Gastrocnemius medialis (tissue), 4 donors: ENCODE results near the gene REST. TPM values are rescaled to one million over a fixed set of nuclear protein-coding genes. Genes with fewer than 3 reads are reported as not detected.

ENCODE experiments used
- ATAC-seq, 2 donors: fragments of 150-250 bp; one replicate each; pipeline ENCODE4 v1.9.1; 2016
- DNase-seq, 2 donors: peaks; one replicate each; pipeline ENCODE4 v3.0.0-alpha.2; 2019
- H3K27ac ChIP-seq, 4 donors: fragments of 200-600 bp; sonication (generic); 1 replicate in 1 of 4; 2 replicates in 3 of 4; pipeline ENCODE4 v1.5.1; 2016 to 2018; ENCODE audit warnings: mild to moderate bottlenecking in 2 of 4, moderate library complexity in 1 of 4
- H3K27me3 ChIP-seq, 3 donors: fragments of 200-600 bp; sonication (generic) in 2 of 3; 1 replicate in 1 of 3; 2 replicates in 2 of 3; pipeline versions ENCODE4 v1.5.1 to v1.6.0; 2016 to 2019; ENCODE audit warnings: mild to moderate bottlenecking in 1 of 3, moderate library complexity in 1 of 3
- H3K36me3 ChIP-seq, 2 donors: fragments of 200-600 bp; sonication (generic) in 1 of 2; one replicate each; pipeline ENCODE4 v1.5.1; 2017 to 2018
- H3K4me1 ChIP-seq, 2 donors: fragments of 200-600 bp; sonication (generic) in 1 of 2; one replicate each; pipeline ENCODE4 v1.5.1; 2016 to 2017; ENCODE audit warnings: mild to moderate bottlenecking in 2 of 2
- H3K4me3 ChIP-seq, 4 donors: fragments of 200-600 bp; sonication (generic) in 3 of 4; 1 replicate in 1 of 4; 2 replicates in 3 of 4; pipeline ENCODE4 v1.5.1; 2016 to 2019; ENCODE audit warnings: mild to moderate bottlenecking in 2 of 4
- H3K9me3 ChIP-seq, 3 donors: fragments of 200-600 bp; sonication (generic) in 2 of 3; 1 replicate in 1 of 3; 2 replicates in 2 of 3; pipeline ENCODE4 v1.5.1; 2016 to 2019
- POLR2A ChIP-seq, 2 donors: fragments of 450-650 bp; IDR thresholded peaks; one replicate each; pipeline ENCODE4 v1.6.1; 2017; ENCODE audit warnings: antibody characterized with exemption in 2 of 2, mild to moderate bottlenecking in 2 of 2, moderate library complexity in 2 of 2
- in situ Hi-C, 4 donors: fragments of 200-750 bp; cut with MboI; loops; one replicate each; pipeline versions ENCODE4 v1.15.0 to v1.8.0; 2017; ENCODE audit warnings: low sequenced_read_pairs in 4 of 4
- intact Hi-C: fragments of 100-400 bp; cut with DNase I; formaldehyde crosslinking; loops from one replicate; pipeline ENCODE4 v1.15.1; 2023; ENCODE audit warnings: low total_unique reads
- total RNA-seq, 4 donors: library from RNA; depleted of rRNA; stranded (reverse); fragments of >200 nt; gene quantifications; one replicate each; pipeline versions ENCODE4 v1.1.0 to v1.2.3, GENCODE V29; 2016
- TF ChIP-seq, protein P1 (sequence below), 5 experiments: fragments of 450-650 bp in 3 of 5; fragments of 200-600 bp in 2 of 5; sonication (generic) in 2 of 5; IDR thresholded peaks in 4 of 5; conservative IDR thresholded peaks in 1 of 5; 1 replicate in 4 of 5; 2 replicates in 1 of 5; pipeline ENCODE4 v1.5.1; 2016 to 2019; ENCODE audit warnings: antibody characterized with exemption in 5 of 5, mild to moderate bottlenecking in 3 of 5, moderate library complexity in 3 of 5

Gene REST
- total RNA-seq, 4 donors from 2014 or later, result 17.9 to 22.6 (median 20.0) TPM

DNA sequence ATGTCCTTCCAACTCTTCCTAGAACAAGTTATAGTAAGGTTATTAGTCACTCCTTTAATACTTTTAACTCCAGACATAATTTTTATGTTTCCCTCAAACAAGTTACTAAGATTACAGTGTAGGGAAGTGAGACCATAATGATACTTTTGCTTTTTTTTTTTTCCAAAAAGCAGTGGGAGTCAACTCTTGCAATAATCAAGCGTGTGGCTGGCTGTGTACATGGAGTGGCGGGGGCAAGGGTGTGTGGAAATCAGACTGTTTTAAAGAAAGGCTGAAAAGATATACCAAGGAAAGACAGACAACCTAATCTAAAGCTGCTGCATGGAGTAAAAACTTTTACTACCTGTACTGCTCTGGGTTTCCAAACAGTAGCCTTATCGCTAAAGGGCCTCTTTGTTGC, 65.6 kb downstream of the REST start:
- intact Hi-C loops, result no loop called here
- no peak for DNase-seq
- H3K27ac ChIP-seq, result no peak overlapping the region
- H3K9me3 ChIP-seq, result no peaks in the 10 kb centered on the region
- ATAC-seq, result no peak
- H3K4me3 ChIP-seq, result no peak overlapping the region
- H3K27me3 ChIP-seq, result no peaks in the 10 kb centered on the region
- peaks cover 0 to 60% of the 10 kb centered on the region in 2 donors for H3K36me3 ChIP-seq
- no peak for TF ChIP-seq POLR2A (IDR thresholded peaks at IDR 0.05)
- TF ChIP-seq, protein P1, sequence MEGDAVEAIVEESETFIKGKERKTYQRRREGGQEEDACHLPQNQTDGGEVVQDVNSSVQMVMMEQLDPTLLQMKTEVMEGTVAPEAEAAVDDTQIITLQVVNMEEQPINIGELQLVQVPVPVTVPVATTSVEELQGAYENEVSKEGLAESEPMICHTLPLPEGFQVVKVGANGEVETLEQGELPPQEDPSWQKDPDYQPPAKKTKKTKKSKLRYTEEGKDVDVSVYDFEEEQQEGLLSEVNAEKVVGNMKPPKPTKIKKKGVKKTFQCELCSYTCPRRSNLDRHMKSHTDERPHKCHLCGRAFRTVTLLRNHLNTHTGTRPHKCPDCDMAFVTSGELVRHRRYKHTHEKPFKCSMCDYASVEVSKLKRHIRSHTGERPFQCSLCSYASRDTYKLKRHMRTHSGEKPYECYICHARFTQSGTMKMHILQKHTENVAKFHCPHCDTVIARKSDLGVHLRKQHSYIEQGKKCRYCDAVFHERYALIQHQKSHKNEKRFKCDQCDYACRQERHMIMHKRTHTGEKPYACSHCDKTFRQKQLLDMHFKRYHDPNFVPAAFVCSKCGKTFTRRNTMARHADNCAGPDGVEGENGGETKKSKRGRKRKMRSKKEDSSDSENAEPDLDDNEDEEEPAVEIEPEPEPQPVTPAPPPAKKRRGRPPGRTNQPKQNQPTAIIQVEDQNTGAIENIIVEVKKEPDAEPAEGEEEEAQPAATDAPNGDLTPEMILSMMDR (IDR thresholded peaks at IDR 0.05 in 4 of 5, conservative IDR thresholded peaks at IDR 0.05 in 1 of 5), result no peak
- H3K4me1 ChIP-seq, result peaks cover 15 to 26% of the 10 kb centered on the region in 2 donors
- in situ Hi-C loops, result loop anchor here in 1 of 4 donors (10.0 kb wide), 1 partner anchor 69 kb away; the partner anchor contains the start of gene REST

DNA sequence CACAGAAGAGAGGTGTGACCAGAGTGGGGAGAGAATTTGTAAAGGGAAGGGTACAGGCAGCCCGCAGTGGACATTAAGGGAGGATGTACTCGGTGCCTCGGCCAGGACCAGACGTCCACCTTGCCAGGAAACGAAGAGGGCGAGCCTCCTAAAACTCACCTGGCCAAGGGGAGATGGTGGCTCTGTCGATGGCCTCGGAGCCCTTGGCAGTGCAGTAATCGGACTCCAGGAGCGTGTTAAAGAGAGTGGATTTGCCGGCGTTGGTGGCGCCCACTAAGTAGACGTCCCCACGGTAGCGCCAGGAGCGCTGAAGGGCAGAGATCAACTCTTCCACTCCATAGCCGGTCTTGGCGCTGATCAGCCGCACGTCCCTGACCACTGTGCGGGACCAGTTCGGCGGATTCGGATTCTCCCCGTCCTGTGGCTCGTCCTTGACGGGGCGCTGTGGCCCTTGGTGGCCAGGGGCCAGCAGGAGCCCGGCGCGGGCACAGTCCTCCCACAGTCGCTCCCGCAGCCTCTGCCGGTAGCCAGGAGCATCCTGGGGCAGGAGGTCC, 68.7 kb downstream of the REST start:
- H3K36me3 ChIP-seq, result peaks cover 0 to 35% of the 10 kb centered on the region in 2 donors
- peak overlapping the region; percentile 81 to 94 (median 91) for H3K27ac ChIP-seq
- in situ Hi-C loops (loop anchor here in 2 of 4 donors (5.0 to 25.0 kb wide), 3 partner anchors 69 to 514 kb away; partner anchors contain the start of genes REST (in 2 of the 2) and SRP72 (in 1 of the 2)), intact Hi-C loops (loop anchor here (5.0 kb wide), 1 partner anchor 319 kb away; no protein-coding TSS in a partner anchor)
- peak overlapping the region; percentile 81 to 95 (median 90) for H3K4me3 ChIP-seq
- TF ChIP-seq, protein P1 (IDR thresholded peaks at IDR 0.05 in 4 of 5, conservative IDR thresholded peaks at IDR 0.05 in 1 of 5), result no peak
- no peak for TF ChIP-seq POLR2A (IDR thresholded peaks at IDR 0.05)
- H3K4me1 ChIP-seq, result peaks cover 34 to 46% of the 10 kb centered on the region in 2 donors
- no peaks in the 10 kb centered on the region for H3K9me3 ChIP-seq
- H3K27me3 ChIP-seq, result no peaks in the 10 kb centered on the region
- DNase-seq (no peak), ATAC-seq (no peak)

DNA sequence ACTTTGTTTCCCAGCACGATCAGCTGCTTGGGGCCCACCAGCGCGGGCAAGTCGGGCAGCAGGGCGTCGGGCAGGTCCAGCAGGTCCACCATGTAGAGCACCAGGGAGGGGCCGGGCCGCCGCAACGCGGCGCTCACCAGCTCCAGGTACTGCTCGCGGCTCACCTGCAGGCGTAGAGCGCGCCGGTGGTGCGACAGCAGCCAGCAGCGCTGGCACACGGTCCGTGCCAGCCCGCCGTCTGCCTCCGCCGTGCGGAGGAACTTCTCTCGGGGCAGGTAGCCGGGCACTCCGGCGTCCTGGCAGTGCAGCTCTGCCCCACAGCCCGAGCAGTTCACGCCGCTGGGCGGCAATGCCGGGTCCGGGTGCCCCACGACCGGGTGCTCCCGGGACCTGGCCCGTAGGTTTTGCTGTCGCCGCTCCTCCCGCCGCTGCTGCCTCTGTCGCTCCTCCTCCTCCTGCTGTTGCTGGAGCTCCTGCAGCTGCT, 69.2 kb downstream of the REST start:
- H3K4me1 ChIP-seq, result peaks cover 40 to 51% of the 10 kb centered on the region in 2 donors
- H3K36me3 ChIP-seq, result peaks cover 0 to 30% of the 10 kb centered on the region in 2 donors
- in situ Hi-C loops, result loop anchor here in 2 of 4 donors (5.0 to 25.0 kb wide), 3 partner anchors 70 to 515 kb away; partner anchors contain the start of genes REST (in 2 of the 2) and SRP72 (in 1 of the 2)
- peak; percentile 14 to 32 for ATAC-seq
- no peaks in the 10 kb centered on the region for H3K9me3 ChIP-seq
- no peak for TF ChIP-seq POLR2A (IDR thresholded peaks at IDR 0.05)
- TF ChIP-seq, protein P1 (IDR thresholded peaks at IDR 0.05 in 4 of 5, conservative IDR thresholded peaks at IDR 0.05 in 1 of 5), result peak in 1 of 5 experiments; percentile 20
- intact Hi-C loops, result loop anchor here (1.0 to 5.0 kb wide), 3 partner anchors 19 to 320 kb away; no protein-coding TSS in a partner anchor
- H3K27ac ChIP-seq, result peak overlapping the region; percentile 81 to 94 (median 91)
- H3K27me3 ChIP-seq, result no peaks in the 10 kb centered on the region
- DNase-seq, result peak in 1 of 2 donors; percentile 36
- H3K4me3 ChIP-seq, result peak overlapping the region; percentile 81 to 95 (median 90)

DNA sequence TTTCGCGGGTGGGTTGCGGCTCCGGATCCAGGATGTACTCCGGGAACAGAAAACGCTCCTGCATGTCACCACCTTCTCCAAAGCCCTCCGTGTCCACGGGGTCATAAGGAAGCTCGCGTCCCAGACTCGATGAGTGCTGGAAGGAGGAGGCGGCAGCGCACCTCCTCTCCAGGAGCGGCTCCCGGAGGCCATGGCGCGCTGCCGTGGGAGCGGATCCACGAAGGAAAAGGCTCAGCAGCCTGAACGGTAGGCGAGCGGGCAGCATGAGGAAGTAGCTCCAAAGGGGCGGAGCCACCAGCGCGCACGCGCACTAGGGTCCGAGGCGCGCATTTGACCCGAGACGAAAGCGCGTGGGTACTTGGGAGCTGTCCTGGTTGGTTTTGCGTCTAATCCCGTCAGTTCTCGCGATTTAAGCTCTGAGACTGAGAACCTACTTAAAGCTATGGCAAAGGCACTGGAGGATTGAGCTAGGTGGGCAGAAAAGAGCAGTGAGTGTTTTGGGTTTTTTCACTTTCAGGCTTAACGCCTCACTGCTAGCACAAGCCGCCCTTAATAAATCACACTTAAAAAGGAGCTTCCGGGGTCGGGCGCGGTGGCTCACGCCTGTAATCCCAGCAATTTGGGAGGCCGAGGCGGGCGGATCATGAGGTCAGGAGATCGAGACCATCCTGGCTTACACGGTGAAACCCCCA, 69.8 kb downstream of the REST start, which contains the start of gene NOA1:
NOA1 (minus strand) TSS at position 286 of the 692 bp plus-strand sequence; CDS start at position 265, 21 bp downstream.
- peak; percentile 87 to 93 for ATAC-seq
- Histone ChIP-seq H3K36me3 (peaks cover 0 to 24% of the 10 kb centered on the region in 2 donors), H3K4me3 (peak within 1 kb of the TSS; percentile 81 to 95 (median 90)), H3K4me1 (peaks cover 41 to 53% of the 10 kb centered on the region in 2 donors), H3K27me3 (no peaks in the 10 kb centered on the region), H3K27ac (peak within 1 kb of the TSS; percentile 81 to 94 (median 91)), H3K9me3 (no peaks in the 10 kb centered on the region)
- TF ChIP-seq POLR2A (IDR thresholded peaks at IDR 0.05), result peak; percentile 67 to 73
- TF ChIP-seq, protein P1 (IDR thresholded peaks at IDR 0.05 in 4 of 5, conservative IDR thresholded peaks at IDR 0.05 in 1 of 5), result peak in 1 of 5 experiments; percentile 1
- intact Hi-C loops, result loop anchor here (1.0 to 5.0 kb wide), 4 partner anchors 19 to 541 kb away; partner anchors contain the start of gene PAICS
- in situ Hi-C loops, result loop anchor here in 2 of 4 donors (5.0 to 25.0 kb wide), 3 partner anchors 70 to 515 kb away; partner anchors contain the start of genes REST (in 2 of the 2) and SRP72 (in 1 of the 2)
- DNase-seq, result peak; percentile 96 to 98
